Brain microvascular endothelial cell (primary cell): ENCODE measurements around the gene NPFFR1.

Source experiments
- DNase-seq: peaks from one replicate; pipeline ENCODE4 v3.0.0-alpha.2; 2020
- H3K27ac ChIP-seq: fragments of 250-450 bp; sonication (Bioruptor Pico); 2 replicates; pipeline ENCODE4 v1.5.1; 2020; ENCODE audit warnings: mild to moderate bottlenecking, moderate library complexity
- H3K27me3 ChIP-seq: fragments of 250-450 bp; sonication (Bioruptor Pico); replicated peaks from 2 replicates; pipeline ENCODE4 v1.5.1; 2020; ENCODE audit warnings: mild to moderate bottlenecking
- H3K36me3 ChIP-seq: fragments of 250-450 bp; sonication (Bioruptor Pico); replicated peaks from 2 replicates; pipeline ENCODE4 v1.5.1; 2020; ENCODE audit warnings: mild to moderate bottlenecking
- H3K4me3 ChIP-seq: 2 replicates; pipeline ENCODE4 v1.5.1; 2011; ENCODE audit warnings: low read depth, mild to moderate bottlenecking, control low read depth, low read length, moderate library complexity
- in situ Hi-C: cut with HindIII; loops from 2 replicates; pipeline ENCODE4 v1.10.0; 2017; ENCODE audit warnings: low sequenced_read_pairs, low pct_ligation_motif_present
- TF ChIP-seq, protein P1 (sequence below): IDR thresholded peaks from 2 replicates; pipeline ENCODE4 v1.5.1; 2011; ENCODE audit warnings: low read depth, mild to moderate bottlenecking, moderate library complexity, low read length, control low read depth, inconsistent platforms; ENCODE audit errors: missing control alignments

Gene NPFFR1

DNA sequence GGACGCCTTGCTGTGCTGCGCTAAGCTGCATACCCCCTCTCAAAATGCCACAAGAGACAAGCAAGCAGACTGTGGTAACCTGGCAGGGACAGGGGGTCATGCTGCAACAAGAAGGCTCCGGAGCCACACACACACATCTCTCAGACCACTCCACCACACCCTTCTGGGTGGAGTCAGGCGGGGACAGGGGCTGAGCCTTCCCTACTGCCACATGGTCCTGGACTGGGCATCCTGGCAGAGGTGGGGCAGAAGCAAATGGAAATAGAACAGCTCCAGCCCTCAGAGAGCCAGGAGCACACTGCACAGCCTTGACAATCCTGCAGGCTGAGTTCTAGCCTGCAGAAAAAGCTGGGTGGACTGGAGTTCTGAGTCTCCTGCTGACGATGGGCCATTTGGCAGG lies 28.4 kb upstream of the NPFFR1 start:
- Histone ChIP-seq H3K27ac (no peak overlapping the region), H3K36me3 (no peaks in the 10 kb centered on the region), H3K27me3 (no peaks in the 10 kb centered on the region), H3K4me3 (no peak overlapping the region)
- no peak for DNase-seq
- TF ChIP-seq, protein P1, sequence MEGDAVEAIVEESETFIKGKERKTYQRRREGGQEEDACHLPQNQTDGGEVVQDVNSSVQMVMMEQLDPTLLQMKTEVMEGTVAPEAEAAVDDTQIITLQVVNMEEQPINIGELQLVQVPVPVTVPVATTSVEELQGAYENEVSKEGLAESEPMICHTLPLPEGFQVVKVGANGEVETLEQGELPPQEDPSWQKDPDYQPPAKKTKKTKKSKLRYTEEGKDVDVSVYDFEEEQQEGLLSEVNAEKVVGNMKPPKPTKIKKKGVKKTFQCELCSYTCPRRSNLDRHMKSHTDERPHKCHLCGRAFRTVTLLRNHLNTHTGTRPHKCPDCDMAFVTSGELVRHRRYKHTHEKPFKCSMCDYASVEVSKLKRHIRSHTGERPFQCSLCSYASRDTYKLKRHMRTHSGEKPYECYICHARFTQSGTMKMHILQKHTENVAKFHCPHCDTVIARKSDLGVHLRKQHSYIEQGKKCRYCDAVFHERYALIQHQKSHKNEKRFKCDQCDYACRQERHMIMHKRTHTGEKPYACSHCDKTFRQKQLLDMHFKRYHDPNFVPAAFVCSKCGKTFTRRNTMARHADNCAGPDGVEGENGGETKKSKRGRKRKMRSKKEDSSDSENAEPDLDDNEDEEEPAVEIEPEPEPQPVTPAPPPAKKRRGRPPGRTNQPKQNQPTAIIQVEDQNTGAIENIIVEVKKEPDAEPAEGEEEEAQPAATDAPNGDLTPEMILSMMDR: no peak
- in situ Hi-C loops: no loop called here

- no peaks in the 10 kb centered on the region for H3K36me3 ChIP-seq
- H3K27ac ChIP-seq: no peak overlapping the region
- no peak overlapping the region for H3K4me3 ChIP-seq
- in situ Hi-C loops: no loop called here
- no peaks in the 10 kb centered on the region for H3K27me3 ChIP-seq
- TF ChIP-seq, protein P1: no peak
- DNase-seq: no peak
Measured at GRCh38 chr10:70311698-70312097, 27.9 kb upstream of the NPFFR1 start.

DNA sequence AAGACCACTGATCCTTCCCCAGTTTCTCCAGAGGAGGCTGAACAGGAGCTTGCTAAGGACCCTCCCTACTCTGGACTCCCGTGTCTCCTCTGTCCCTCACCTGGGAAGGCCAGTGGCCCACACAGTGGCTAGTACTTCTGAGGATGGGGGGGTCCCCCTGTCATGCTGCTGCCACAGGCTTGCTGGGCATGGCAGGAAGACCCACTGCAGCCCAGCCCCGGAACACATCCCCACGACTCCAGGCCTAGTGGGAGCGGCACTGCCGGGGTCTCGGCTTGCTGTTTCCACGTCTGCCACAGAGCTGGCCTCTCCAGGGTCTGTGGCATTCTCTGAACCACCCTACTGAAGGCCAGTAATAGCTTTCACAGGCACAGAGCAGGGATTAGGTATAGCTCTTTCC lies 25.9 kb upstream of the NPFFR1 start:
- Histone ChIP-seq H3K27ac (no peak overlapping the region), H3K36me3 (no peaks in the 10 kb centered on the region), H3K27me3 (no peaks in the 10 kb centered on the region), H3K4me3 (no peak overlapping the region)
- no peak for DNase-seq
- TF ChIP-seq, protein P1: no peak
- in situ Hi-C loops: no loop called here

DNA sequence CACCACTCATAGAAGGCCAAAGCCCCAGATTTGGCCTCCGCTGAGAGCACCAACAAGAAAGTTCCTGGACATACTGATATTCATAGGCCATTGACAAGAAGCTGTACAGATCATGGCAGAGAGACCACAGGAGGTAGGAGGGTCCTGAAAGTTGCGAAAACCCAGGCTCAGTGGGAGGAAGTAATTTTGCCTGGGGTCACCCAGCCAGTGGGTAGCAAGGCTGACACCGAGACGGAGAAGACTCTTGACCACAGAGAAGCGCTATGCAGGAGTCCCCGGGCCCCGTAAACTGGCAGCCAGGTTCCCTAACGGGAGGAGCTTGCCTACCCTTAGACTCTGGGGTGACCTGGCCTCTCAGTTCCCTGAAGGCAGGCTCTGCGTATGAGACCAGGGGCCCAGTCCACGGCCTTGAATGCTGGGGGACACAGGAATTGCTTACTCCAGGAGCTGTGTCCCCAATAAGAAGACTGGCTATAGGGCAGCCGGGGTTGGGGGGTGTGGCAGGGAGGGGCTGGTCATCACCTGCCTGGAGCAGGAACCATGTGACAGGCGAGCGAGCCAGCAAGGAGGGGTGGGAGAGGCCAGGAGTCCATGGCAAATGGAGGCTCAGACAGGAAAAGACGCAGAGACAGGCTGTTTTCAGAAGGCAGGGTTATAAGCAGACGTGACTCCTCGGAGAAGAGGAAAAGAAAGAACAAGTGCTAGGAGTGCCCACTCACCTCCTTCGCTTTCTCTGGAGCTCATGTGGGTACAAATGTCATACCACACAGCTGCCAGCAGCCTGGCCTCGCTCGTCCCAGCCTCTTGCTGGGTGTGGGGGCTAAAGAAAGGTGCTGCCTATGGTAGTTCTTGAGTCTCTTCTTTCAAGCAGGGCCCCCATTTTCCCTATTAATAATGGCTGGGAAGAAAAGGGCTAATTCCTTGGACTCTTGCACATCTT lies 24.6 kb upstream of the NPFFR1 start:
- in situ Hi-C loops: no loop called here
- Histone ChIP-seq H3K27me3 (no peaks in the 10 kb centered on the region), H3K27ac (no peak overlapping the region), H3K36me3 (no peaks in the 10 kb centered on the region), H3K4me3 (no peak overlapping the region)
- TF ChIP-seq, protein P1: no peak
- DNase-seq: no peak

DNA sequence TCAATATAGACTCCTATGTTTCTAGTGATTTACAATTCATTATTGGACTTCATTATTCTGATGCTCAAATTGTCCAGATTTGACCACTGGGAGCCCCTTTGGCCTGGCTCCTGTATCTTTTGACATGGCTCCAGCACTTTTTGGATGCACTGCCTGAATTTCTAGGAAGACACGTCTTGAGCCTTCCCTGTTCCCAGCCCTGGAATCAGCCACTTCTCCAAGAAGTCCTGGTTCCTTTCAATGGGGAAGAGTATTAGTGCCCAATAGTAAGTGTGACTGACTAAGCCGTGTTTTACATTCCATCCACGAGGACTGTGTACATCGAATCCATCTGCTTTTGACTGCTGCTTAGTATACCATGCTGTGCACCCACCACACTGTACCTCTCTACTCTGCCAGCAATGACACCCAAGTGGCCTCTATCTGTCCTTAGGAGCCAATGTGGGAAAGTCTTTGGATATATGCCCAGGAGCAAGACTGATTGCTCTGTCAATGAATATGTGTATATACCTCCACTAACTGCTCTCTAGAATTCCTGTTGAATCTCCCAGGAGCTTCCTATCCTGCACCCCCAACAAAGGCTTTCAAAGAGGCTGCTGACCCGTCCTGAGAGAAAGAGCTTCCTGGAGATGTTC lies 23.2 kb upstream of the NPFFR1 start:
- TF ChIP-seq, protein P1: no peak
- no peaks in the 10 kb centered on the region for H3K27me3 ChIP-seq
- DNase-seq: no peak
- no peak overlapping the region for H3K4me3 ChIP-seq
- no peaks in the 10 kb centered on the region for H3K36me3 ChIP-seq
- in situ Hi-C loops: no loop called here
- no peak overlapping the region for H3K27ac ChIP-seq
